ENCODE measurements around the gene AURKA. TPM values are rescaled to one million over a fixed set of nuclear protein-coding genes. Genes with fewer than 3 reads are reported as not detected.
A peak's percentile ranks its signal among the peaks of the same experiment; 100 is the strongest.

Gene AURKA
- total and polyA plus RNA-seq, 9 of the 15 experiments (the other 6 are each of a cell fraction or from before 2014, with no cell fraction given): 72.7 to 162 (median 113) TPM

- TF ChIP-seq ZNF407 (IDR thresholded peaks at IDR 0.05; ENCODE audit: low read depth): no peak
- TF ChIP-seq SMARCC2 (IDR thresholded peaks at IDR 0.05; ENCODE audit: low read depth): peak; percentile 94
- TF ChIP-seq CHCHD3 (CRISPR knock-in tag; IDR thresholded peaks at IDR 0.05): no peak
- TF ChIP-seq C11orf30 (IDR thresholded peaks at IDR 0.05; ENCODE audit: low read depth): peak; percentile 94
- peak in 1 of 2 experiments; percentile 41; a peak in 2 of 4 replicates for TF ChIP-seq NRF1 (conservative IDR thresholded peaks at IDR 0.05 in 1 of 2, IDR thresholded peaks at IDR 0.05 in 1 of 2)
- no peak for TF ChIP-seq MCM7 (IDR thresholded peaks at IDR 0.05)
- TF ChIP-seq ZNF57 (CRISPR knock-in tag; IDR thresholded peaks at IDR 0.05): no peak
- TF ChIP-seq SMAD4 (CRISPR knock-in tag; conservative IDR thresholded peaks at IDR 0.05): peak; percentile 95
- peak; percentile 97 to 98 for TF ChIP-seq ARNT (IDR thresholded peaks at IDR 0.05)
- TF ChIP-seq HMGN3 (IDR thresholded peaks at IDR 0.05; ENCODE audit: borderline replicate concordance, extremely low read depth, insufficient read length, low read depth, low read length): peak; percentile 29
- peak; percentile 97 for TF ChIP-seq CEBPG (CRISPR knock-in tag; IDR thresholded peaks at IDR 0.05)
- peak; percentile 99 for TF ChIP-seq CEBPG (tag; conservative IDR thresholded peaks at IDR 0.05 in 1 of 2, IDR thresholded peaks at IDR 0.05 in 1 of 2)
- no peak for TF ChIP-seq SMARCB1 (IDR thresholded peaks at IDR 0.05; ENCODE audit: insufficient read length, low read depth)
- peak; percentile 82 for TF ChIP-seq ATF3 (IDR thresholded peaks at IDR 0.05)
- TF ChIP-seq ATF3 (CRISPR knock-in tag; conservative IDR thresholded peaks at IDR 0.05): 0 out of 2 replicates have a peak, but pooled peaks have one; percentile 20
- TF ChIP-seq ZNF232 (CRISPR knock-in tag; IDR thresholded peaks at IDR 0.05): no peak
- peak; percentile 100 for TF ChIP-seq TCF7 (IDR thresholded peaks at IDR 0.05; ENCODE audit: borderline replicate concordance)
- no peak for TF ChIP-seq ZBTB43 (CRISPR knock-in tag; IDR thresholded peaks at IDR 0.05)
These were observed 19.9 kb upstream of the AURKA start, which contains the start of gene CASS4 (continued) for GRCh38 chr20:56411759-56412472.

Measured in K562 (cell line).